GM23248 (cell line): ENCODE results near the gene TNF. TPM values are rescaled to one million over a fixed set of nuclear protein-coding genes. Genes with fewer than 3 reads are reported as not detected.

ENCODE experiments used
- DNase-seq: peaks from one replicate; pipeline ENCODE4 v3.0.0-alpha.2; 2015
- H2AFZ ChIP-seq: fragments of 200-600 bp; sonication (generic); 2 replicates; pipeline ENCODE4 v1.6.1; 2016; ENCODE audit warnings: antibody characterized with exemption
- H3F3A ChIP-seq: fragments of 200-600 bp; sonication (generic); 2 replicates; pipeline ENCODE4 v1.6.1; 2016; ENCODE audit warnings: mild to moderate bottlenecking, antibody characterized with exemption, mixed run types; ENCODE audit not compliant: insufficient read depth
- H3K27ac ChIP-seq: fragments of 200-600 bp; sonication (generic); 2 replicates; pipeline ENCODE4 v1.5.1; 2016; ENCODE audit warnings: mild to moderate bottlenecking
- H3K27me3 ChIP-seq: fragments of 200-600 bp; sonication (generic); replicated peaks from 2 replicates; pipeline ENCODE4 v1.6.1; 2016; ENCODE audit warnings: mild to moderate bottlenecking; ENCODE audit not compliant: insufficient read depth
- H3K36me3 ChIP-seq: fragments of 200-600 bp; sonication (generic); 2 replicates; pipeline ENCODE4 v1.6.1; 2016; ENCODE audit warnings: low read depth, mild to moderate bottlenecking
- H3K4me1 ChIP-seq: fragments of 200-600 bp; sonication (generic); 2 replicates; pipeline ENCODE4 v1.6.1; 2016; ENCODE audit warnings: mild to moderate bottlenecking; ENCODE audit not compliant: insufficient read depth
- H3K4me2 ChIP-seq: fragments of 200-600 bp; sonication (generic); one replicate; pipeline ENCODE4 v1.6.1; 2016; ENCODE audit warnings: mild to moderate bottlenecking; ENCODE audit not compliant: unreplicated experiment
- H3K4me3 ChIP-seq: fragments of 200-600 bp; sonication (generic); 2 replicates; pipeline ENCODE4 v1.5.1; 2016; ENCODE audit warnings: mild to moderate bottlenecking
- H3K79me2 ChIP-seq: fragments of 200-600 bp; sonication (generic); 2 replicates; pipeline ENCODE4 v1.6.1; 2016; ENCODE audit warnings: mild to moderate bottlenecking; ENCODE audit not compliant: insufficient read depth
- H3K9ac ChIP-seq: fragments of 200-600 bp; sonication (generic); 2 replicates; pipeline ENCODE4 v1.6.1; 2016; ENCODE audit warnings: mild to moderate bottlenecking
- H3K9me2 ChIP-seq: fragments of 200-600 bp; sonication (generic); 2 replicates; pipeline ENCODE4 v1.6.1; 2016; ENCODE audit warnings: mixed run types, mild to moderate bottlenecking, moderate library complexity; ENCODE audit not compliant: insufficient read depth
- H3K9me3 ChIP-seq: fragments of 200-600 bp; sonication (generic); one replicate; pipeline ENCODE4 v1.6.1; 2017; ENCODE audit warnings: low read depth
- H4K20me1 ChIP-seq: fragments of 200-600 bp; sonication (generic); 2 replicates; pipeline ENCODE4 v1.6.0; 2016; ENCODE audit not compliant: insufficient read depth
- EZH2 ChIP-seq: fragments of 200-600 bp; sonication (generic); IDR thresholded peaks from 2 replicates; pipeline ENCODE4 v1.6.1; 2018; ENCODE audit warnings: antibody characterized with exemption, mild to moderate bottlenecking; ENCODE audit not compliant: insufficient read depth, poor library complexity, severe bottlenecking
- EZH2phosphoT487 ChIP-seq: fragments of 200-600 bp; sonication (generic); IDR thresholded peaks from 2 replicates; pipeline ENCODE4 v1.6.1; 2018; ENCODE audit warnings: antibody characterized with exemption, moderate library complexity, mild to moderate bottlenecking, low read depth; ENCODE audit not compliant: insufficient read depth
- WGBS, 2 experiments: methylation state at CpG; one replicate each; pipeline ENCODE4 v1.1.6; 2015 to 2017; ENCODE audit warnings: low lambda C conversion rate in 2 of 2, low coverage in 1 of 2; ENCODE audit errors: missing lambda C conversion rate in 2 of 2; 5-methylcytosine and 5-hydroxymethylcytosine counted together
- in situ Hi-C: fragments of 300-500 bp; cut with MboI; formaldehyde crosslinking; loops from 2 replicates; pipeline ENCODE4 v1.15.0; 2020
- polyA plus RNA-seq: library from polyadenylated mRNA; unstranded; fragments of >200 nt; fragmentation: Nextera tagmentation; extraction: Ambion mirVana; gene quantifications from 2 replicates; pipeline ENCODE4 v1.2.1, GENCODE V29; 2016
- total RNA-seq: library from RNA; depleted of rRNA; stranded (reverse); fragments of >200 nt; shearing (Covaris generic); gene quantifications from 2 replicates; pipeline ENCODE4 v1.2.3, GENCODE V29; 2014

TNF gene
- total and polyA plus RNA-seq, 2 experiments from 2014 or later, result 0.11 TPM; not detected in 1

- H3F3A ChIP-seq, result peaks cover 70% of the 10 kb centered on the region
- H3K36me3 ChIP-seq, result peaks cover 47% of the 10 kb centered on the region
- H4K20me1 ChIP-seq, result no peaks in the 10 kb centered on the region; the same call in 1 of the 2 replicates
- in situ Hi-C loops, result no loop called here
- H3K9me3 ChIP-seq, result no peaks in the 10 kb centered on the region
- 0 out of 2 replicates have a peak overlapping the region, but pooled peaks have one; percentile 11 for H3K27ac ChIP-seq
- H3K4me2 ChIP-seq, result no peak overlapping the region
- no peak overlapping the region for H3K9ac ChIP-seq
- DNase-seq, result no peak
- H3K4me1 ChIP-seq, result peaks cover 18% of the 10 kb centered on the region
- whole genome bisulfite sequencing, 2 experiments, result 47 to 50% methylated on average over 12 of the region's 12 CpGs
- no peaks in the 10 kb centered on the region for H3K9me2 ChIP-seq
- no peaks in the 10 kb centered on the region for H3K27me3 ChIP-seq
- H2AFZ ChIP-seq, result no peak overlapping the region
- H3K4me3 ChIP-seq, result no peak overlapping the region
- no peak for TF ChIP-seq EZH2phosphoT487
- no peak for TF ChIP-seq EZH2
- H3K79me2 ChIP-seq, result peaks cover 22% of the 10 kb centered on the region
Measured at GRCh38 chr6:31529329-31530150, 45.8 kb upstream of the TNF start.

DNA sequence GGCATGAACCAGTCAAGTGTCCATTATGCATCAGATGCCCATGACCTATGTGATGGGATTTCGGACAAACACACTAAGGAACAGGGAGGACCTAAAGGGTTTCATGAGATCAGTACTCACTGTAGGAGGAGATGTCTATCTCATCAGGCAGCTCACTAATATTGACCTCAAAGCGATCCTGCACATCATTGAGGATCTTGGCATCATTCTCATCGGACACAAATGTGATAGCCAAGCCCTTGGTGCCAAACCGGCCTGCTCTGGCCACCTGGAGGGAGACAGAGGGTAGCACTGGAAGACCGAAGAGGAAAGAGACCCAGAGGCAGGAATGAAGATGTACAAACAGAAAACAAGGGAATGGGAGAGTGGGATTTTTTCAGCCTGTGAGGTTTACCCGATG lies 44.7 kb upstream of the TNF start:
- Histone ChIP-seq H3K4me2 (no peak overlapping the region), H3K79me2 (peaks cover 33% of the 10 kb centered on the region), H3K9me3 (no peaks in the 10 kb centered on the region), H3K36me3 (peaks cover 58% of the 10 kb centered on the region), H3K27ac (no peak overlapping the region), H3K4me3 (no peak overlapping the region), H4K20me1 (peaks cover under 1% of the 10 kb centered on the region; the same call in 1 of the 2 replicates), H3K9me2 (no peaks in the 10 kb centered on the region), H3K4me1 (peaks cover 15% of the 10 kb centered on the region), H3F3A (peaks cover 76% of the 10 kb centered on the region), H2AFZ (no peak overlapping the region), H3K9ac (no peak overlapping the region), H3K27me3 (no peaks in the 10 kb centered on the region)
- TF ChIP-seq EZH2, result no peak
- no peak for TF ChIP-seq EZH2phosphoT487
- no peak for DNase-seq
- in situ Hi-C loops, result no loop called here
- 66 to 71% methylated on average over 6 of the region's 6 CpGs for WGBS, 2 experiments

GRCh38 chr6:31531162-31531561 lies 44.2 kb upstream of the TNF start:
- Histone ChIP-seq H3K36me3 (peaks cover 63% of the 10 kb centered on the region), H3K79me2 (peaks cover 38% of the 10 kb centered on the region), H4K20me1 (peaks cover 5% of the 10 kb centered on the region; the same call in 1 of the 2 replicates), H3K27ac (no peak overlapping the region), H3K9me3 (no peaks in the 10 kb centered on the region), H3K9ac (no peak overlapping the region), H2AFZ (no peak overlapping the region), H3K4me3 (no peak overlapping the region), H3F3A (peaks cover 76% of the 10 kb centered on the region), H3K9me2 (no peaks in the 10 kb centered on the region), H3K4me1 (peaks cover 10% of the 10 kb centered on the region), H3K27me3 (no peaks in the 10 kb centered on the region), H3K4me2 (no peak overlapping the region)
- 95 to 100% methylated on average over 7 of the region's 7 CpGs for WGBS, 2 experiments
- TF ChIP-seq EZH2phosphoT487 (no peak), EZH2 (no peak)
- DNase-seq, result no peak
- in situ Hi-C loops, result no loop called here

DNA sequence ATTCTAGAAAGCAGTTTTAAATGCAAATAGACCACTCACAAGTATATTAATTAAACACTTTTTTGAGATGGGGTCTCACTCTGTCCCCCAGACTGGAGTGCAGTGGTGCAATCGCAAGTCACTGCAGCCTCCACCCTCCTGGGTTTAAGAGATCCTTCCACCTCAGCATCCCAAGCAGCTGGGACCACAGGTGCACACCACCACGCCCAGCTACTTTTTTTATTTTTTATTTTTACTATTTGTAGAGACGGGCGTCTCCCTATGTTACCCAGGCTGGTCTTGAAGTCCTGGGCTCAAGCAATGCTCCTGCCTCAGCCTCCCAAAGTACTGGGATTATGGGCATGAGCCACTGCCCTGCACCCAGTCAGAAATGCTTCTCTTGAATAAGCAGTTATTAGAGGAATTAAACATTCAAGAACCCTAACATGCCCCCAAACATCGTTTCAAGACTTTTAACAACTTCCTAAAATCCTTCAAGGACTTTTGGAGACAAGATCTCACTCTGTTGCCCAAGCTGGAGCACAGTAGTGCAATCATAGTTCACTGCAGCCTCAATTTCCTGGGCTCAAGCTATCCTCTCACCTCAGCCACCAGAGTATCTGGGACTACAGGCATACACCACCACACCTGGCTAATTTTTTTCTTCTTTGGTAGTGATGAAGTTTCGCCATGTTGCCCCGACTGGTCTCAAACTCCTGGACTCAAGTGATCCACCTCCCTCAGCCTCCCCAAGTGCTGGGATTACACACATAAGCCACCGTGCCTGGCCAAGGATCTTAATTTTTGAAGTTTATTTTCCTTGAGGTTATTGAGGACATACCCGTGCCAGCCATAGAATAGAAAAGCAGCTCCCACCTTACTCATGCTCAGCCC lies 43.4 kb upstream of the TNF start:
- TF ChIP-seq EZH2phosphoT487 (no peak), EZH2 (no peak)
- H3K9me3 ChIP-seq, result no peaks in the 10 kb centered on the region
- peaks cover 3% of the 10 kb centered on the region; the same call in 1 of the 2 replicates for H3K4me1 ChIP-seq
- H3K4me3 ChIP-seq, result no peak overlapping the region
- H3F3A ChIP-seq, result peaks cover 73% of the 10 kb centered on the region
- no peaks in the 10 kb centered on the region for H3K9me2 ChIP-seq
- H3K4me2 ChIP-seq, result no peak overlapping the region
- peaks cover 71% of the 10 kb centered on the region for H3K36me3 ChIP-seq
- in situ Hi-C loops, result no loop called here
- H3K79me2 ChIP-seq, result peaks cover 46% of the 10 kb centered on the region
- DNase-seq, result no peak
- no peak overlapping the region for H2AFZ ChIP-seq
- WGBS, 2 experiments, result 67 to 77% methylated on average over 8 to 9 of the region's 9 CpGs
- H3K27ac ChIP-seq, result no peak overlapping the region
- peaks cover 6% of the 10 kb centered on the region; the same call in 1 of the 2 replicates for H4K20me1 ChIP-seq
- no peaks in the 10 kb centered on the region for H3K27me3 ChIP-seq
- no peak overlapping the region for H3K9ac ChIP-seq
